Liver (tissue), 9 donors: Measurements from ENCODE around the gene CD6. TPM values are rescaled to one million over a fixed set of nuclear protein-coding genes. Genes with fewer than 3 reads are reported as not detected.

Source experiments
- DNase-seq: peaks from one replicate; pipeline ENCODE4 v3.0.0-alpha.2; 2017; ENCODE audit warnings: low spot score
- H3K27ac ChIP-seq, 2 donors: one replicate each; pipeline ENCODE4 v1.7.0; 2013; ENCODE audit warnings: inconsistent platforms in 2 of 2, low read length in 2 of 2, control low read depth in 1 of 2, low read depth in 1 of 2, mild to moderate bottlenecking in 1 of 2
- H3K27me3 ChIP-seq, 4 donors: one replicate each; pipeline versions ENCODE4 v1.6.1 to v1.7.0; 2013; ENCODE audit warnings: low read length in 3 of 4, inconsistent platforms in 1 of 4, mild to moderate bottlenecking in 1 of 4, moderate library complexity in 1 of 4; ENCODE audit not compliant: control insufficient read depth in 4 of 4, insufficient read depth in 4 of 4
- H3K36me3 ChIP-seq, 4 donors: one replicate each; pipeline versions ENCODE4 v1.6.1 to v1.7.0; 2013; ENCODE audit warnings: low read length in 3 of 4, mild to moderate bottlenecking in 3 of 4, low read depth in 1 of 4, moderate library complexity in 1 of 4; ENCODE audit not compliant: control insufficient read depth in 4 of 4, insufficient read depth in 3 of 4
- H3K4me1 ChIP-seq, 4 donors: one replicate each; pipeline versions ENCODE4 v1.6.1 to v1.7.0; 2013; ENCODE audit warnings: low read length in 3 of 4, mild to moderate bottlenecking in 3 of 4, moderate library complexity in 1 of 4; ENCODE audit not compliant: control insufficient read depth in 4 of 4, insufficient read depth in 4 of 4
- H3K4me3 ChIP-seq, 3 donors: one replicate each; pipeline versions ENCODE4 v1.6.1 to v1.7.0; 2013; ENCODE audit warnings: low read length in 3 of 3, control low read depth in 1 of 3, low read depth in 1 of 3, mild to moderate bottlenecking in 1 of 3
- H3K9ac ChIP-seq, 2 donors: one replicate each; pipeline ENCODE4 v1.7.0; 2013; ENCODE audit warnings: low read length in 2 of 2, mild to moderate bottlenecking in 2 of 2, moderate library complexity in 2 of 2, control low read depth in 1 of 2, low read depth in 1 of 2
- H3K9me3 ChIP-seq, 4 donors: one replicate each; pipeline versions ENCODE4 v1.6.1 to v1.7.0; 2013; ENCODE audit warnings: low read length in 3 of 4; ENCODE audit not compliant: control insufficient read depth in 4 of 4
- FOXA1 ChIP-seq: IDR thresholded peaks from 2 replicates; pipeline ENCODE4 v1.6.1; 2016; ENCODE audit warnings: antibody characterized with exemption
- FOXA2 ChIP-seq: IDR thresholded peaks from 2 replicates; pipeline ENCODE4 v1.6.1; 2016; ENCODE audit warnings: antibody characterized with exemption
- GABPA ChIP-seq, 2 donors: IDR thresholded peaks in 1 of 2; conservative IDR thresholded peaks in 1 of 2; 2 replicates each; pipeline ENCODE4 v1.6.1; 2016; ENCODE audit warnings: antibody characterized with exemption in 2 of 2, mild to moderate bottlenecking in 1 of 2, moderate library complexity in 1 of 2
- HNF4A ChIP-seq, 2 donors: conservative IDR thresholded peaks; 2 replicates each; pipeline ENCODE4 v1.6.1; 2016; ENCODE audit warnings: antibody characterized with exemption in 2 of 2, mild to moderate bottlenecking in 2 of 2
- HNF4G ChIP-seq: IDR thresholded peaks from 2 replicates; pipeline ENCODE4 v1.6.1; 2016; ENCODE audit warnings: antibody characterized with exemption
- JUND ChIP-seq, 2 donors: IDR thresholded peaks; 2 replicates each; pipeline ENCODE4 v1.6.1; 2016; ENCODE audit warnings: antibody characterized with exemption in 2 of 2
- NR2F2 ChIP-seq: IDR thresholded peaks from 2 replicates; pipeline ENCODE4 v1.6.1; 2016; ENCODE audit warnings: antibody characterized with exemption
- RXRA ChIP-seq, 2 donors: IDR thresholded peaks; 2 replicates each; pipeline ENCODE4 v1.6.1; 2017 to 2018; ENCODE audit warnings: antibody characterized with exemption in 2 of 2, mild to moderate bottlenecking in 1 of 2
- SP1 ChIP-seq: IDR thresholded peaks from 2 replicates; pipeline ENCODE4 v1.6.1; 2018; ENCODE audit warnings: antibody characterized with exemption, mild to moderate bottlenecking
- TAF1 ChIP-seq: conservative IDR thresholded peaks from 2 replicates; pipeline ENCODE4 v1.6.1; 2016; ENCODE audit warnings: antibody characterized with exemption, mild to moderate bottlenecking
- YY1 ChIP-seq: IDR thresholded peaks from 2 replicates; pipeline ENCODE4 v1.6.1; 2016; ENCODE audit warnings: antibody characterized with exemption, mild to moderate bottlenecking
- WGBS: extraction: QIAGEN DNeasy Blood & Tissue Kit; methylation state at CpG from one replicate; pipeline ENCODE4 v1.1.7; 2013; 5-methylcytosine and 5-hydroxymethylcytosine counted together
- polyA plus RNA-seq, 2 donors: library from polyadenylated mRNA; stranded (reverse) in 1 of 2; unstranded in 1 of 2; fragments of 200-250 nt in 1 of 2; fragments of >200 nt in 1 of 2; fragmentation: Nextera tagmentation in 1 of 2; extraction: Ambion mirVana in 1 of 2; gene quantifications; one replicate each; pipeline versions ENCODE4 v1.2.1 to v1.2.3, GENCODE V29; 2013 to 2015
- total RNA-seq, 2 donors: library from RNA; depleted of rRNA; stranded (reverse); fragments of >200 nt; gene quantifications; one replicate each; pipeline ENCODE4 v1.2.3, GENCODE V29; 2014
- TF ChIP-seq, protein P1 (sequence below): IDR thresholded peaks from 2 replicates; pipeline ENCODE4 v1.6.1; 2016; ENCODE audit warnings: antibody characterized with exemption, mild to moderate bottlenecking
- TF ChIP-seq, protein P2 (sequence below): IDR thresholded peaks from 2 replicates; pipeline ENCODE4 v1.6.1; 2016; ENCODE audit warnings: antibody characterized with exemption
- TF ChIP-seq, protein P3 (sequence below): IDR thresholded peaks from 2 replicates; pipeline ENCODE4 v1.6.1; 2016; ENCODE audit warnings: antibody characterized with exemption
- TF ChIP-seq, protein P4 (sequence below): fragments of 150-350 bp; IDR thresholded peaks from 2 replicates; pipeline ENCODE4 v1.5.1; 2017; ENCODE audit warnings: improper control_type of control experiment, low read depth, low read length; ENCODE audit not compliant: missing input control
- TF ChIP-seq, protein P5 (sequence below): IDR thresholded peaks from 2 replicates; pipeline ENCODE4 v1.6.1; 2016; ENCODE audit warnings: antibody characterized with exemption
- donor health status: healthy.
- donor health status: healthy.
- donor health status: healthy.
- donor health status: healthy.
- donor health status: healthy.

CD6 gene
- total and polyA plus RNA-seq, 4 donors: 0.31 to 0.59 (median 0.45) TPM

DNA sequence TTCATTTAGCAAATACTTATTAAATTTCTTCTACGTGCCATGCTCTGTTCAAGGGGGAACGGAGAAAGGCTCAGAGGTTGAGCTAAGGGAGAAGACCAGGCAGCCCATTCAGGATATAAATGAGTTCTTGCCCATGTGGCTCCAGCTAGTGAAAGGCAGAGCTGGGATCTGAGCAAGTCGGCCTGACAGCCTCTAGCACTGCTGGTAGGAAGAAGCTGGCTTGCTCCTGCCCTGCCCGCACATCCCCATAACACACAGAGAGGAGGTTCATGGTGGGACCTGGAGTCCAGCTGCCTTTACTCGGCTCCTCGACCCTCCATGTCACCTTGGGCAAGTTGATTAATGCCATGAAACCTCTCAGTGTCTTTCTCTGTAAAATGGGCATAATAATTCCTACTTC is 21.5 kb upstream of the CD6 start:
- no peak for DNase-seq
- Histone ChIP-seq H3K9ac (no peak overlapping the region), H3K36me3 (peaks cover 0 to 5% (median 1%) of the 10 kb centered on the region in 4 donors), H3K4me3 (no peak overlapping the region), H3K9me3 (no peaks in the 10 kb centered on the region), H3K4me1 (peaks cover 5 to 23% (median 14%) of the 10 kb centered on the region in 4 donors), H3K27ac (no peak overlapping the region), H3K27me3 (no peaks in the 10 kb centered on the region)
- WGBS: 85% methylated on average over 6 of the region's 6 CpGs
- TF ChIP-seq, protein P1, sequence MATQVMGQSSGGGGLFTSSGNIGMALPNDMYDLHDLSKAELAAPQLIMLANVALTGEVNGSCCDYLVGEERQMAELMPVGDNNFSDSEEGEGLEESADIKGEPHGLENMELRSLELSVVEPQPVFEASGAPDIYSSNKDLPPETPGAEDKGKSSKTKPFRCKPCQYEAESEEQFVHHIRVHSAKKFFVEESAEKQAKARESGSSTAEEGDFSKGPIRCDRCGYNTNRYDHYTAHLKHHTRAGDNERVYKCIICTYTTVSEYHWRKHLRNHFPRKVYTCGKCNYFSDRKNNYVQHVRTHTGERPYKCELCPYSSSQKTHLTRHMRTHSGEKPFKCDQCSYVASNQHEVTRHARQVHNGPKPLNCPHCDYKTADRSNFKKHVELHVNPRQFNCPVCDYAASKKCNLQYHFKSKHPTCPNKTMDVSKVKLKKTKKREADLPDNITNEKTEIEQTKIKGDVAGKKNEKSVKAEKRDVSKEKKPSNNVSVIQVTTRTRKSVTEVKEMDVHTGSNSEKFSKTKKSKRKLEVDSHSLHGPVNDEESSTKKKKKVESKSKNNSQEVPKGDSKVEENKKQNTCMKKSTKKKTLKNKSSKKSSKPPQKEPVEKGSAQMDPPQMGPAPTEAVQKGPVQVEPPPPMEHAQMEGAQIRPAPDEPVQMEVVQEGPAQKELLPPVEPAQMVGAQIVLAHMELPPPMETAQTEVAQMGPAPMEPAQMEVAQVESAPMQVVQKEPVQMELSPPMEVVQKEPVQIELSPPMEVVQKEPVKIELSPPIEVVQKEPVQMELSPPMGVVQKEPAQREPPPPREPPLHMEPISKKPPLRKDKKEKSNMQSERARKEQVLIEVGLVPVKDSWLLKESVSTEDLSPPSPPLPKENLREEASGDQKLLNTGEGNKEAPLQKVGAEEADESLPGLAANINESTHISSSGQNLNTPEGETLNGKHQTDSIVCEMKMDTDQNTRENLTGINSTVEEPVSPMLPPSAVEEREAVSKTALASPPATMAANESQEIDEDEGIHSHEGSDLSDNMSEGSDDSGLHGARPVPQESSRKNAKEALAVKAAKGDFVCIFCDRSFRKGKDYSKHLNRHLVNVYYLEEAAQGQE: no peak
- TF ChIP-seq HNF4G (no peak), JUND (IDR thresholded peaks at IDR 0.05) (no peak), GABPA (IDR thresholded peaks at IDR 0.05 in 1 of 2, conservative IDR thresholded peaks at IDR 0.05 in 1 of 2) (no peak), HNF4A (conservative IDR thresholded peaks at IDR 0.05) (no peak), FOXA1 (no peak), SP1 (no peak), FOXA2 (no peak), NR2F2 (no peak), RXRA (IDR thresholded peaks at IDR 0.05) (no peak), YY1 (no peak), TAF1 (no peak)
- TF ChIP-seq, protein P2, sequence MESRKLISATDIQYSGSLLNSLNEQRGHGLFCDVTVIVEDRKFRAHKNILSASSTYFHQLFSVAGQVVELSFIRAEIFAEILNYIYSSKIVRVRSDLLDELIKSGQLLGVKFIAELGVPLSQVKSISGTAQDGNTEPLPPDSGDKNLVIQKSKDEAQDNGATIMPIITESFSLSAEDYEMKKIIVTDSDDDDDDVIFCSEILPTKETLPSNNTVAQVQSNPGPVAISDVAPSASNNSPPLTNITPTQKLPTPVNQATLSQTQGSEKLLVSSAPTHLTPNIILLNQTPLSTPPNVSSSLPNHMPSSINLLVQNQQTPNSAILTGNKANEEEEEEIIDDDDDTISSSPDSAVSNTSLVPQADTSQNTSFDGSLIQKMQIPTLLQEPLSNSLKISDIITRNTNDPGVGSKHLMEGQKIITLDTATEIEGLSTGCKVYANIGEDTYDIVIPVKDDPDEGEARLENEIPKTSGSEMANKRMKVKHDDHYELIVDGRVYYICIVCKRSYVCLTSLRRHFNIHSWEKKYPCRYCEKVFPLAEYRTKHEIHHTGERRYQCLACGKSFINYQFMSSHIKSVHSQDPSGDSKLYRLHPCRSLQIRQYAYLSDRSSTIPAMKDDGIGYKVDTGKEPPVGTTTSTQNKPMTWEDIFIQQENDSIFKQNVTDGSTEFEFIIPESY: no peak
- TF ChIP-seq, protein P3, sequence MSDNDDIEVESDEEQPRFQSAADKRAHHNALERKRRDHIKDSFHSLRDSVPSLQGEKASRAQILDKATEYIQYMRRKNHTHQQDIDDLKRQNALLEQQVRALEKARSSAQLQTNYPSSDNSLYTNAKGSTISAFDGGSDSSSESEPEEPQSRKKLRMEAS: no peak
- TF ChIP-seq, protein P4, sequence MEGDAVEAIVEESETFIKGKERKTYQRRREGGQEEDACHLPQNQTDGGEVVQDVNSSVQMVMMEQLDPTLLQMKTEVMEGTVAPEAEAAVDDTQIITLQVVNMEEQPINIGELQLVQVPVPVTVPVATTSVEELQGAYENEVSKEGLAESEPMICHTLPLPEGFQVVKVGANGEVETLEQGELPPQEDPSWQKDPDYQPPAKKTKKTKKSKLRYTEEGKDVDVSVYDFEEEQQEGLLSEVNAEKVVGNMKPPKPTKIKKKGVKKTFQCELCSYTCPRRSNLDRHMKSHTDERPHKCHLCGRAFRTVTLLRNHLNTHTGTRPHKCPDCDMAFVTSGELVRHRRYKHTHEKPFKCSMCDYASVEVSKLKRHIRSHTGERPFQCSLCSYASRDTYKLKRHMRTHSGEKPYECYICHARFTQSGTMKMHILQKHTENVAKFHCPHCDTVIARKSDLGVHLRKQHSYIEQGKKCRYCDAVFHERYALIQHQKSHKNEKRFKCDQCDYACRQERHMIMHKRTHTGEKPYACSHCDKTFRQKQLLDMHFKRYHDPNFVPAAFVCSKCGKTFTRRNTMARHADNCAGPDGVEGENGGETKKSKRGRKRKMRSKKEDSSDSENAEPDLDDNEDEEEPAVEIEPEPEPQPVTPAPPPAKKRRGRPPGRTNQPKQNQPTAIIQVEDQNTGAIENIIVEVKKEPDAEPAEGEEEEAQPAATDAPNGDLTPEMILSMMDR: no peak
- TF ChIP-seq, protein P5, sequence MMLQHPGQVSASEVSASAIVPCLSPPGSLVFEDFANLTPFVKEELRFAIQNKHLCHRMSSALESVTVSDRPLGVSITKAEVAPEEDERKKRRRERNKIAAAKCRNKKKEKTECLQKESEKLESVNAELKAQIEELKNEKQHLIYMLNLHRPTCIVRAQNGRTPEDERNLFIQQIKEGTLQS: no peak
